Thyroid gland (tissue), 4 donors: ENCODE results near the gene SULF2. TPM values are rescaled to one million over a fixed set of nuclear protein-coding genes. Genes with fewer than 3 reads are reported as not detected.
A peak's percentile ranks its signal among the peaks of the same experiment; 100 is the strongest.

Source experiments
- DNase-seq, 2 donors: peaks; one replicate each; pipeline ENCODE4 v3.0.0-alpha.2; 2019
- H3K27ac ChIP-seq, 3 donors: fragments of 200-600 bp; sonication (generic); 1 replicate in 2 of 3; 2 replicates in 1 of 3; pipeline ENCODE4 v1.5.1; 2016 to 2019; ENCODE audit warnings: mild to moderate bottlenecking in 1 of 3, moderate library complexity in 1 of 3
- H3K27me3 ChIP-seq: fragments of 200-600 bp; sonication (generic); one replicate; pipeline ENCODE4 v1.5.1; 2019
- H3K36me3 ChIP-seq, 2 donors: fragments of 200-600 bp; sonication (generic); one replicate each; pipeline ENCODE4 v1.5.1; 2016 to 2019
- H3K4me1 ChIP-seq, 2 donors: fragments of 200-600 bp; sonication (generic); one replicate each; pipeline ENCODE4 v1.5.1; 2017 to 2019
- H3K4me3 ChIP-seq, 3 donors: fragments of 200-600 bp; sonication (generic); replicated peaks in 1 of 3; 1 replicate in 2 of 3; 2 replicates in 1 of 3; pipeline ENCODE4 v1.5.1; 2016; ENCODE audit warnings: mild to moderate bottlenecking in 1 of 3
- H3K9me3 ChIP-seq: fragments of 200-600 bp; sonication (generic); one replicate; pipeline ENCODE4 v1.5.1; 2017
- POLR2A ChIP-seq, 2 donors: fragments of 450-650 bp; IDR thresholded peaks; one replicate each; pipeline ENCODE4 v1.6.1; 2017; ENCODE audit warnings: antibody characterized with exemption in 2 of 2, mild to moderate bottlenecking in 2 of 2, moderate library complexity in 1 of 2
- WGBS, 2 donors: methylation state at CpG; one replicate each; pipeline ENCODE4 v1.1.5; 2017; 5-methylcytosine and 5-hydroxymethylcytosine counted together
- intact Hi-C: fragments of 100-400 bp; cut with DNase I; formaldehyde crosslinking; loops from one replicate; pipeline ENCODE4 v1.15.1; 2023
- total RNA-seq, 4 donors: library from RNA; depleted of rRNA; stranded (reverse); fragments of >200 nt; gene quantifications; one replicate each; pipeline ENCODE4 v1.2.3, GENCODE V29; 2016
- TF ChIP-seq, protein P1 (sequence below), 6 experiments: fragments of 200-600 bp in 3 of 6; fragments of 450-650 bp in 3 of 6; sonication (generic) in 3 of 6; IDR thresholded peaks; one replicate each; pipeline ENCODE4 v1.5.1; 2016 to 2019; ENCODE audit warnings: antibody characterized with exemption in 6 of 6, mild to moderate bottlenecking in 2 of 6, inconsistent platforms in 1 of 6, moderate library complexity in 1 of 6

SULF2 gene
- total RNA-seq, 4 donors from 2014 or later = 39.4 to 90.6 (median 55.4) TPM

DNA sequence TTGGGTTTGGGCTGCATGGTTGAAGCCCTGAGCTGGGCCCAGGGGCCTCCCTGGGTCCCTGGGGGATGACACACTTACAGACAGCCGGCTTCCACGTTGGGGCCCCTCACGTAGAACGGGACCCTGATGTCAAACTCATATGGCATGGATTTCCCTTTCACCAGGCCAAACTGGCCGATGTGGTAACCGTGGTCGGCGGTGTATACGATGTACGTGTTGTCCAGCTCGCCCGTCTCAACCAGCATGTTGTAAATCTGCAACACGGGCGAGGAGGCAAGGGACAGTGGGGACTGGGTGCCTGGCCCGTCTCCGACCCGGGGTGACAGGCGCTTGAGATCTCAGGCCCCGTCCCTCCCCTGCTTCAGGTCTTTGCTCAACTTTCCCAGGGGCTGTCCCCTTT, 102.4 kb downstream of the SULF2 start:
- intact Hi-C loops = no loop called here

DNA sequence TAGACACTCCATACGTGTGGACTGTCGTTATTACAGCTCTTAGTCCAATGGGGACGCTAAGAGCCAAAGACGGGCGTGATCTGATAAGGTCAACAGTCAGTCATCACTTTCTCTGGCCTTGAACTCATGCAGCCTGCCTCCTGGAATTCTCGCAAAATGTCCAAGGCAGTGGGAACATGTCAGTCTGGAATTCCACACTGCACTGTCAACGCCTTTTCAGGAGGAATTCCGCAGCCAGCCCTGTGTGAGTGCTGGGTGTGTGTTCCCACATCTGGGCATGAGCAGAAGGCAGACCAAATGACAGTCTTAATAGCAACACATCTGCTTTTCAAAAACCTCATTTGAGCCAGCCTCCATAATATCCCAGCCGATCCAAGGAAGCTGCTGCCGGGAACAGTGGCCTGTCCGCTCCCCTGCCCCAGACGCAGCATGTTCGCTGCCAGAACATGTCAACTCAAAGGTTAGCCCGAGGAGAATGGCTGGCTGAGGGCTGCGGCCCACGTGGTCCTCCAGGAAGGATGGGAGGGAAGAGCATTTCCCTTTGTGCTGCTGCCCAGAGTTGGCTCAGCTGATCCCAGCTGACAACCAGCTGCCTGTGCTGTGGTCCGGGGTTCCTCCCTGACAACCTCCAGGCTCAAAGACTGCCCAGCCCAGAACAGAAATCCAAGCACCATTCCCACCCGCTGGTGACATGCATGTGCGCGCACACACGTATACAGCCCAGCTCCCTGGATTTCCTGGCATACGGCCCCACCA, 103.1 kb downstream of the SULF2 start:
- no peaks in the 10 kb centered on the region for H3K4me1 ChIP-seq
- intact Hi-C loops = no loop called here
- TF ChIP-seq POLR2A (IDR thresholded peaks at IDR 0.05) = no peak
- TF ChIP-seq, protein P1, sequence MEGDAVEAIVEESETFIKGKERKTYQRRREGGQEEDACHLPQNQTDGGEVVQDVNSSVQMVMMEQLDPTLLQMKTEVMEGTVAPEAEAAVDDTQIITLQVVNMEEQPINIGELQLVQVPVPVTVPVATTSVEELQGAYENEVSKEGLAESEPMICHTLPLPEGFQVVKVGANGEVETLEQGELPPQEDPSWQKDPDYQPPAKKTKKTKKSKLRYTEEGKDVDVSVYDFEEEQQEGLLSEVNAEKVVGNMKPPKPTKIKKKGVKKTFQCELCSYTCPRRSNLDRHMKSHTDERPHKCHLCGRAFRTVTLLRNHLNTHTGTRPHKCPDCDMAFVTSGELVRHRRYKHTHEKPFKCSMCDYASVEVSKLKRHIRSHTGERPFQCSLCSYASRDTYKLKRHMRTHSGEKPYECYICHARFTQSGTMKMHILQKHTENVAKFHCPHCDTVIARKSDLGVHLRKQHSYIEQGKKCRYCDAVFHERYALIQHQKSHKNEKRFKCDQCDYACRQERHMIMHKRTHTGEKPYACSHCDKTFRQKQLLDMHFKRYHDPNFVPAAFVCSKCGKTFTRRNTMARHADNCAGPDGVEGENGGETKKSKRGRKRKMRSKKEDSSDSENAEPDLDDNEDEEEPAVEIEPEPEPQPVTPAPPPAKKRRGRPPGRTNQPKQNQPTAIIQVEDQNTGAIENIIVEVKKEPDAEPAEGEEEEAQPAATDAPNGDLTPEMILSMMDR (IDR thresholded peaks at IDR 0.05) = no peak
- no peaks in the 10 kb centered on the region for H3K9me3 ChIP-seq
- DNase-seq = peak; percentile 12 to 34
- WGBS, 2 donors = 73 to 75% methylated on average over 14 to 22 of the region's 22 CpGs
- no peaks in the 10 kb centered on the region for H3K27me3 ChIP-seq
- H3K27ac ChIP-seq = peak overlapping the region in 1 of 3 donors; percentile 23
- H3K36me3 ChIP-seq = no peaks in the 10 kb centered on the region
- no peak overlapping the region for H3K4me3 ChIP-seq

More for the DNA sequence above, 102.4 kb downstream of the SULF2 start:
- Histone ChIP-seq H3K27ac (no peak overlapping the region), H3K27me3 (no peaks in the 10 kb centered on the region), H3K4me1 (no peaks in the 10 kb centered on the region), H3K4me3 (no peak overlapping the region), H3K9me3 (no peaks in the 10 kb centered on the region), H3K36me3 (no peaks in the 10 kb centered on the region)
- TF ChIP-seq, protein P1 (IDR thresholded peaks at IDR 0.05) = no peak
- TF ChIP-seq POLR2A (IDR thresholded peaks at IDR 0.05) = no peak
- DNase-seq = no peak
- 90 to 95% methylated on average over 15 to 19 of the region's 19 CpGs for WGBS, 2 donors

DNA sequence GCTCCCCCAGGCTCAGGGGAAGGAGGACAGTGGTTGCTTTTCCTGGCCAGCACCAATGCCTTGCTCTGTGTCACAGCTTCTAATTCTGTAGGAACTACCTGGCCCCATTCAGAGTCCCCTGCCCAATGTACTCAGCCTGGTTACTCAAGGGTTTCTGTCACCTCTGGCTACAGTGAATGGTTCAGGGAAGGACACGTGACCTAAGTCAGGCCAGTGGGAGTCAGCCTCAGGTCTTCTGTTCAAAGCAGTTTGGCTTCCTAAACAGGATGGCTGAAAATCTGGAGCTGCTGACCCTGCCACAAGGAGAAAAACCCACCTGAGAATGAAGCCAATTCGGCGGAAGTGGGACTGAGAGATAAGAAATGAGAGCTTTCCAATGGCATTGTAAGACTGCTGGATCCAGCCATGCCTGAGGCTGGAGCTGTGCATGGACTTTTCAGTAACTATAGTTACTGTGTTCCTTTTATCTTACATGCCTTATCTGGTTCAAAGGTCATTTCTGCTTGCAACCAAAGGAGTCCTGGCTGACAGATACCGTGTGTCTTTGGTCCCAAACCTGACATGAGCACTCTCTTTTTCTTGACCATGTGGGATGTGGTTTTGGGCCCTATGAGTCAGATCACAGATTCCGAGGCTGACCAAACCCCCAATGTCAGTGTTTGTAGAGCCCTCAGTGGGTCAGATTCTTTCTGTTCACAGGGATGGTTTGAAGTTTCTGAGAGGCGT, 104.3 kb downstream of the SULF2 start:
- Histone ChIP-seq H3K36me3 (no peaks in the 10 kb centered on the region), H3K4me3 (no peak overlapping the region), H3K27ac (no peak overlapping the region), H3K27me3 (no peaks in the 10 kb centered on the region), H3K9me3 (no peaks in the 10 kb centered on the region), H3K4me1 (no peaks in the 10 kb centered on the region)
- intact Hi-C loops = no loop called here
- no peak for TF ChIP-seq POLR2A (IDR thresholded peaks at IDR 0.05)
- TF ChIP-seq, protein P1 (IDR thresholded peaks at IDR 0.05) = no peak
- WGBS, 2 donors = 92 to 96% methylated on average over 6 of the region's 6 CpGs
- no peak for DNase-seq

DNA sequence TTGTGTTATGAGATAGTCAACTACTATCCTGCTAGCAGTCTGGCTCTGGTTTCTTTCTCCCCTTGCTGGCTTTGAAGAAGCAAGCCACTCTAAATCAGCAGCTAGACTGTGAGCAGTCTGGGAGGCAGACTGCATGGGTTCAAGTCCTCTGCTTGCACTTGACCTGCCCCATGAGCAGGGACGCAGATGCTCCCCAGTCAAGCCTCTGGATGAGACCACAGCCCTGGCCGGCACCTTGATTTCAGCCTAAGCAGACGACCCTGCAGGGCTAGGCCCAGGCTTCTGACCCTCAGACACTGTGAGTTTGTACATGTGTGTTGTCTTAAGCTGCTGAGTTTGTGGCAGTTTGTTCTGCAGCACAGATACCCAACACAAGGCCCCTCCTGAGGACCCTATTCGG, 105.8 kb downstream of the SULF2 start:
- Histone ChIP-seq H3K27me3 (no peaks in the 10 kb centered on the region), H3K4me1 (no peaks in the 10 kb centered on the region), H3K36me3 (no peaks in the 10 kb centered on the region), H3K9me3 (no peaks in the 10 kb centered on the region), H3K4me3 (no peak overlapping the region), H3K27ac (no peak overlapping the region)
- no peak for DNase-seq
- 78 to 98% methylated on average over 2 to 4 of the region's 4 CpGs for WGBS, 2 donors
- intact Hi-C loops = no loop called here
- no peak for TF ChIP-seq POLR2A (IDR thresholded peaks at IDR 0.05)
- TF ChIP-seq, protein P1 (IDR thresholded peaks at IDR 0.05) = no peak

DNA sequence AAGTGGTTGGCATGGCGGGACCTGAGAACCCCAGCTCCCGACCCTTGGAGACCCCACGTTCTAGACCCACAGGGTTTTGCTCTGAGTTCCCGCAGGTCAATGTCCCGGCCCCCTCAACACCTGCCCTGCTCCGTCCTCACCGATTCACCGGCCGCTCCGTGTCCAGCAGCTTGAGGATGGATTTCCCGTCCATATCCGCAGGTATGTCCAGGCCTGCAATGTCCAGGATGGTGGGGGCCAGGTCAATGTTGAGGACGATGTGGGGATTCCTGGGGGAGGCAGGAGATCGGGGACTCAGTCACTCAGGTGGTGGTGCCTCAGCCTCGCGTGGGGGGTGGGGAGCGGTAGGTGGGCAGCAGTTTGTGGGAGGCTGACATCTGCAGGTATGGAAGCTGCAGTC, 106.7 kb downstream of the SULF2 start:
- Histone ChIP-seq H3K4me1 (no peaks in the 10 kb centered on the region), H3K9me3 (no peaks in the 10 kb centered on the region), H3K27ac (no peak overlapping the region), H3K4me3 (no peak overlapping the region), H3K36me3 (no peaks in the 10 kb centered on the region), H3K27me3 (no peaks in the 10 kb centered on the region)
- DNase-seq = no peak
- intact Hi-C loops = no loop called here
- TF ChIP-seq, protein P1 (IDR thresholded peaks at IDR 0.05) = no peak
- TF ChIP-seq POLR2A (IDR thresholded peaks at IDR 0.05) = no peak
- WGBS, 2 donors = 93 to 95% methylated on average over 14 to 17 of the region's 17 CpGs
